Right lobe of liver (tissue), 6 donors: Measurements from ENCODE around the gene UPK2. TPM values are rescaled to one million over a fixed set of nuclear protein-coding genes. Genes with fewer than 3 reads are reported as not detected.

ENCODE experiments used
- ATAC-seq, 4 donors: fragments of 200-7000 bp; cut with Tn5 transposase; one replicate each; pipeline ENCODE4 v1.9.1; 2020; ENCODE audit warnings: mild to moderate bottlenecking in 4 of 4, moderate library complexity in 4 of 4
- DNase-seq, 3 donors: peaks; one replicate each; pipeline ENCODE4 v3.0.0-alpha.2; 2020
- H3K27ac ChIP-seq, 3 donors: fragments of 200-600 bp; one replicate each; pipeline ENCODE4 v1.8.0; 2022
- H3K27me3 ChIP-seq, 2 donors: fragments of 200-600 bp; one replicate each; pipeline ENCODE4 v1.8.0; 2022
- H3K36me3 ChIP-seq, 4 donors: fragments of 200-600 bp; sonication (generic) in 1 of 4; one replicate each; pipeline versions ENCODE4 v1.5.1 to v1.8.0; 2017 to 2022; ENCODE audit warnings: control low read depth in 1 of 4
- H3K4me1 ChIP-seq, 4 donors: fragments of 200-600 bp; sonication (generic) in 1 of 4; one replicate each; pipeline versions ENCODE4 v1.5.1 to v1.8.0; 2017 to 2022; ENCODE audit warnings: control low read depth in 1 of 4
- H3K4me3 ChIP-seq, 3 donors: fragments of 200-600 bp; one replicate each; pipeline ENCODE4 v1.8.0; 2022
- H3K9me3 ChIP-seq, 4 donors: fragments of 200-600 bp; sonication (generic) in 1 of 4; one replicate each; pipeline versions ENCODE4 v1.5.1 to v1.8.0; 2017 to 2022; ENCODE audit warnings: control low read depth in 1 of 4
- CTCF ChIP-seq, 4 donors: fragments of 200-600 bp in 3 of 4; fragments of 450-650 bp in 1 of 4; IDR thresholded peaks; one replicate each; pipeline versions ENCODE4 v1.5.1 to v1.8.0; 2016 to 2022; ENCODE audit warnings: antibody characterized with exemption in 4 of 4, mild to moderate bottlenecking in 2 of 4
- POLR2A ChIP-seq: fragments of 450-650 bp; IDR thresholded peaks from one replicate; pipeline ENCODE4 v1.6.1; 2017; ENCODE audit warnings: antibody characterized with exemption, mild to moderate bottlenecking
- WGBS: methylation state at CpG from one replicate; pipeline ENCODE4 v1.1.6; 2018; ENCODE audit warnings: low coverage, low lambda C conversion rate; ENCODE audit not compliant: insufficient coverage; ENCODE audit errors: missing lambda C conversion rate; 5-methylcytosine and 5-hydroxymethylcytosine counted together
- intact Hi-C, 2 donors: fragments of 100-400 bp; cut with DNase I; formaldehyde crosslinking; loops; one replicate each; pipeline versions ENCODE4 v1.11.2 to v1.14.1; 2022
- total RNA-seq, 6 experiments: library from RNA; depleted of rRNA in 2 of 6; stranded (reverse); fragments of >200 nt in 2 of 6; fragmentation: NEBNext Ultra II Directional in 3 of 6; extraction: Animal tissue kit (Norgen Biotek cat#: 25700) in 3 of 6; gene quantifications; one replicate each; pipeline versions ENCODE4 v1.1.0 to v1.2.4, GENCODE V29; 2016 to 2023
- donor health status: DM: no; HTN: yes; CAD: no.
- donor health status: DM: no; HTN: no; CAD: no.
- donor health status: DM: no; HTN: no; CAD: no.
- donor health status: DM: no; HTN: yes; CAD: no.
- donor health status: DM: no; HTN: yes; CAD: no.

Gene UPK2
- total RNA-seq, 6 experiments from 2014 or later: not detected

DNA sequence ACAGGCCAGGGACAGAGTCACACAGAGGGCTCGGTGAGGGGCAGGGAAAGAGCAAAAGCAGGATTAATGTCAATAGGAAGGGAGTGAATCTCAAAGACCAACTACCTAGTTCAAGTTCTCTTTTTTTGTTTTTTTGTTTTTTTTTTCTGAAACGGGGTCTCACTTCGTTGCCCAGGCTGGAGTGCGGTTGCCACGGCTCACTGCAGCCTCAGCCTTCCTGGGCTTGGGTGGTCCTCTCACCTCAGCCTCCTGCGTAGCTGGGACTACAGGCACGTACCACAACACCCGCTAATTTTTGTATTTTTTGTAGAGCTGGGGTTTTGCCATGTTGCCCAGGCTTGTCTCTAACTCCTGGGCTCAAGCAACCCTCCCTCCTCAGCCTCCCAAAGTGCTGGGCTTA, 20.7 kb upstream of the UPK2 start:
- WGBS: 60% methylated on average over 5 of the region's 8 CpGs
- no peak for ATAC-seq
- intact Hi-C loops: no loop called here

GRCh38 chr11:118938491-118939403, 17.4 kb upstream of the UPK2 start:
- ATAC-seq (no peak), DNase-seq (no peak)
- no peak overlapping the region for H3K27ac ChIP-seq
- no peaks in the 10 kb centered on the region for H3K9me3 ChIP-seq
- H3K4me1 ChIP-seq: no peaks in the 10 kb centered on the region
- H3K27me3 ChIP-seq: no peaks in the 10 kb centered on the region
- intact Hi-C loops: no loop called here
- WGBS: 49% methylated on average over 8 of the region's 11 CpGs
- no peaks in the 10 kb centered on the region for H3K36me3 ChIP-seq
- TF ChIP-seq CTCF (IDR thresholded peaks at IDR 0.05) (no peak), POLR2A (no peak)
- no peak overlapping the region for H3K4me3 ChIP-seq

More for the DNA sequence above, 20.7 kb upstream of the UPK2 start:
- no peak overlapping the region for H3K4me3 ChIP-seq
- no peaks in the 10 kb centered on the region for H3K9me3 ChIP-seq
- no peak for DNase-seq
- no peak overlapping the region for H3K27ac ChIP-seq
- no peaks in the 10 kb centered on the region for H3K36me3 ChIP-seq
- no peak for TF ChIP-seq CTCF (IDR thresholded peaks at IDR 0.05)
- no peak for TF ChIP-seq POLR2A
- peaks cover 0 to 12% (median 1%) of the 10 kb centered on the region in 4 donors for H3K4me1 ChIP-seq
- H3K27me3 ChIP-seq: no peaks in the 10 kb centered on the region

GRCh38 chr11:118939404-118939915, 16.6 kb upstream of the UPK2 start:
- WGBS: 39% methylated on average over 4 of the region's 8 CpGs

GRCh38 chr11:118939953-118940598, 16.0 kb upstream of the UPK2 start:
- ATAC-seq: peak; percentile 50 to 67 (median 60)

More at GRCh38 chr11:118939404-118939915, 16.6 kb upstream of the UPK2 start:
- ATAC-seq (peak in 1 of 4 donors; percentile 19), DNase-seq (no peak)
- TF ChIP-seq POLR2A (no peak), CTCF (IDR thresholded peaks at IDR 0.05) (no peak)
- Histone ChIP-seq H3K36me3 (no peaks in the 10 kb centered on the region), H3K27ac (no peak overlapping the region), H3K9me3 (no peaks in the 10 kb centered on the region), H3K4me3 (no peak overlapping the region), H3K4me1 (no peaks in the 10 kb centered on the region), H3K27me3 (no peaks in the 10 kb centered on the region)
- intact Hi-C loops: no loop called here

More at GRCh38 chr11:118939953-118940598, 16.0 kb upstream of the UPK2 start:
- H3K9me3 ChIP-seq: no peaks in the 10 kb centered on the region
- no peaks in the 10 kb centered on the region for H3K27me3 ChIP-seq
- H3K36me3 ChIP-seq: no peaks in the 10 kb centered on the region
- intact Hi-C loops: no loop called here
- no peaks in the 10 kb centered on the region for H3K4me1 ChIP-seq
- TF ChIP-seq CTCF (IDR thresholded peaks at IDR 0.05) (no peak), POLR2A (no peak)
- H3K4me3 ChIP-seq: no peak overlapping the region
- peak in 1 of 3 donors; percentile 43 for DNase-seq
- no peak overlapping the region for H3K27ac ChIP-seq
- WGBS: 42% methylated on average over 9 of the region's 13 CpGs
